Activated B cell treated with CpG ODN at 0.5 μM for 24 hours (primary cell): Measurements from ENCODE around the gene TMEM108. TPM values are rescaled to one million over a fixed set of nuclear protein-coding genes. Genes with fewer than 3 reads are reported as not detected.

Source experiments
- ATAC-seq: fragments of 200-7000 bp; cut with Tn5 transposase; one replicate; pipeline ENCODE4 v1.10.0; 2021; ENCODE audit warnings: low read depth, mild to moderate bottlenecking, moderate library complexity
- CTCF ChIA-PET: fragments of 350-600 bp; sonication (Branson Sonifier 250); formaldehyde crosslinking; loops from one replicate; lab custom pipeline; 2021; ENCODE audit warnings: antibody characterized with exemption; lab: Charles Lee
- POLR2A ChIA-PET: fragments of 350-600 bp; sonication (Branson Sonifier 250); formaldehyde crosslinking; loops from one replicate; lab custom pipeline; 2021; ENCODE audit warnings: antibody characterized with exemption; lab: Charles Lee
- DNase-seq: peaks from one replicate; pipeline ENCODE4 v3.0.0; 2022
- H3K27ac Mint-ChIP-seq: one replicate; pipeline ENCODE4 v1.8.0; 2020; ENCODE audit warnings: mixed read lengths
- H3K27me3 Mint-ChIP-seq: one replicate; pipeline ENCODE4 v1.8.0; 2021; ENCODE audit warnings: mixed read lengths
- H3K36me3 Mint-ChIP-seq: one replicate; pipeline ENCODE4 v1.8.0; 2021; ENCODE audit warnings: low read depth, mixed read lengths
- H3K4me1 Mint-ChIP-seq: one replicate; pipeline ENCODE4 v1.8.0; 2021; ENCODE audit warnings: mixed read lengths
- H3K4me3 Mint-ChIP-seq: one replicate; pipeline ENCODE4 v1.8.0; 2020; ENCODE audit warnings: mild to moderate bottlenecking, mixed read lengths
- H3K9me3 Mint-ChIP-seq: one replicate; pipeline ENCODE4 v1.8.0; 2020; ENCODE audit warnings: mixed read lengths
- CTCF ChIP-seq: fragments of 200-600 bp; IDR thresholded peaks from one replicate; pipeline ENCODE4 v1.8.0; 2022; ENCODE audit warnings: antibody characterized with exemption, mild to moderate bottlenecking
- intact Hi-C: fragments of 100-400 bp; cut with micrococcal nuclease; formaldehyde crosslinking; loops from one replicate; pipeline ENCODE4 v1.15.1; 2024
- total RNA-seq: library from RNA; stranded (reverse); gene quantifications from 2 replicates; pipeline ENCODE4 v1.2.3, GENCODE V29; 2022

Gene TMEM108
- total RNA-seq, 1 donor from 2014 or later = not detected

- no peak for TF ChIP-seq CTCF
- H3K4me1 Mint-ChIP-seq = no peaks in the 10 kb centered on the region
- intact Hi-C loops = no loop called here
- ATAC-seq = no peak
- H3K27me3 Mint-ChIP-seq = peaks cover 8% of the 10 kb centered on the region
- H3K27ac Mint-ChIP-seq = no peak overlapping the region
- DNase-seq = no peak
- no peak overlapping the region for H3K4me3 Mint-ChIP-seq
- no peaks in the 10 kb centered on the region for H3K36me3 Mint-ChIP-seq
- H3K9me3 Mint-ChIP-seq = peaks cover 8% of the 10 kb centered on the region
- POLR2A ChIA-PET = no interaction called here
- CTCF ChIA-PET = no interaction called here
Measured at GRCh38 chr3:133077688-133078087, 39.5 kb downstream of the TMEM108 start.

DNA sequence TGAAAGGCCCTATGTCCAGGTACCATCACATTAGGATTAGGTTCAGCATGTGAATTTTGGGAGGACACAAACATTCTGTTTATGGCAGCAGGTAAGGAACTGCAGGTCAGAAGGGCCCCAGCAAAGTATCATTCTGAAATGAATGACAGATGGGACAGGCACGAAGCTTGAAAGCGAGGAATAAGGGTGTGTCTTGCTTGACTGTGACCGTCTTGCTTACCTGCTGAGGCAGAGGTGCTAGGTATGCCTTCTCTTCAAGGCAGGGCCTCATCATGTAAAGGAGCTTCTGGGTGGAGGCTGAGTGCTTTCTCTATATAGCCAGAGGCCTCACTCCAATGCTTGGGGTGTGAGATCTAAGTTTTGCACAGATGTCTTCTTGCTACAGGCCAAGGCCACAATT lies 41.4 kb downstream of the TMEM108 start:
- intact Hi-C loops = no loop called here
- H3K4me1 Mint-ChIP-seq = no peaks in the 10 kb centered on the region
- H3K36me3 Mint-ChIP-seq = no peaks in the 10 kb centered on the region
- peaks cover 10% of the 10 kb centered on the region for H3K27me3 Mint-ChIP-seq
- CTCF ChIA-PET = no interaction called here
- POLR2A ChIA-PET = no interaction called here
- no peak for DNase-seq
- no peak overlapping the region for H3K4me3 Mint-ChIP-seq
- peaks cover 8% of the 10 kb centered on the region for H3K9me3 Mint-ChIP-seq
- H3K27ac Mint-ChIP-seq = no peak overlapping the region
- no peak for TF ChIP-seq CTCF
- no peak for ATAC-seq

- intact Hi-C loops = no loop called here
- H3K36me3 Mint-ChIP-seq = no peaks in the 10 kb centered on the region
- H3K9me3 Mint-ChIP-seq = peaks cover 8% of the 10 kb centered on the region
- no peaks in the 10 kb centered on the region for H3K4me1 Mint-ChIP-seq
- no peak for TF ChIP-seq CTCF
- no peak overlapping the region for H3K27ac Mint-ChIP-seq
- ChIA-PET CTCF (no interaction called here), POLR2A (no interaction called here)
- ATAC-seq = no peak
- no peak overlapping the region for H3K4me3 Mint-ChIP-seq
- no peak for DNase-seq
- peaks cover 2% of the 10 kb centered on the region for H3K27me3 Mint-ChIP-seq
Measured at GRCh38 chr3:133081016-133081415, 42.8 kb downstream of the TMEM108 start.

DNA sequence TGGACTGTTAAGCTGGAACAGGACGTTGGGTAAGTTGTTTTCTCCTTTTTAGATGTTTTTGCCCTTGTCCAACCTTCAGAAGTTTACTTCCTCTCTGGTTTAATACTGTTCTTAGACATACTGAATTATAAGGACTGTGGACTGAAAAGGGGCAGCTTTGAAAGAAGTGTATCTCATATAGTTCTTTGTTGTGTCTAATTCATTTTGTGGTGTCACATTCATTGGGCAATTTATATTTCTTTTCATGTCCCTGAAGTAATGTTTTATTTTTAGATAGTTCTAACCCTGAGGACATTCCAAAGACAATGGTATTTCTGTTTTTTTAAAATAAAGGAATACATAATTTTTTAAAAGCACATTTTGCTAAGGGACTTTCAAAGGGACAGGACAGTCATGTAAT lies 45.2 kb downstream of the TMEM108 start:
- POLR2A ChIA-PET = no interaction called here
- DNase-seq (no peak), ATAC-seq (no peak)
- Mint-ChIP-seq H3K27me3 (peaks cover 2% of the 10 kb centered on the region), H3K27ac (no peak overlapping the region), H3K36me3 (no peaks in the 10 kb centered on the region), H3K4me1 (no peaks in the 10 kb centered on the region), H3K9me3 (peaks cover 8% of the 10 kb centered on the region), H3K4me3 (no peak overlapping the region)
- no peak for TF ChIP-seq CTCF
- intact Hi-C loops = no loop called here
- CTCF ChIA-PET = no interaction called here

DNA sequence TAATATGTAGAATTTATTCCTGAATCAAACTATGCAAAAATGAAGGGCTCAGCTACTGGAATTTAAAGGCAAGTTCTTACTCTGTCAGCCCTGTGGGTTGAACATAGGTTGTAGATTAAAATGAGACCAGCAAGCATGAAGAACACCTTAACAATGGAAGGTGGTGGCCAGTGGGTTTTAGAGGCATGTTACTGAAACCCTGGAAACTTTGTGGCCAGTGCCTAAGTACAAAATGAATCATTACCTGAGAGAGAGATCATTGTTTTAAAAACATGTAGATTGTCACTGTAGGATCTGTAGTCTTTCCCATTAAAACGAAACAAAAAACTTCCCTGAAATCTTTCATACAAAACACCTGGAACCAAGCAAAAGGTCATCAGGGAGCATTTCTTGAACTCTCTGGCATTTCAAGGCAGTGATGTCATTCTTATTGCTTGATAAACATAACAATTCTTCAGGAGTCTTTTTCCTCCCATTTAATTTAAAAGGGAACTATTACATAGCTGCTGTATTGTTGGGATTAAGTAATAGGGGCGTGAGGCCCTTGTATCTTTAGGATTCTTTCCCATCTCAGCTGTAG lies 51.8 kb downstream of the TMEM108 start:
- ATAC-seq (no peak), DNase-seq (no peak)
- no peak overlapping the region for H3K4me3 Mint-ChIP-seq
- no peak overlapping the region for H3K27ac Mint-ChIP-seq
- no peaks in the 10 kb centered on the region for H3K4me1 Mint-ChIP-seq
- no peaks in the 10 kb centered on the region for H3K27me3 Mint-ChIP-seq
- POLR2A ChIA-PET = no interaction called here
- intact Hi-C loops = no loop called here
- no peaks in the 10 kb centered on the region for H3K36me3 Mint-ChIP-seq
- TF ChIP-seq CTCF = no peak
- CTCF ChIA-PET = no interaction called here
- H3K9me3 Mint-ChIP-seq = no peaks in the 10 kb centered on the region
